GM23338 (cell line): Measurements from ENCODE around the gene GOLT1B.

Experiments used
- CTCF ChIP-seq, 2 experiments: fragments of 200-600 bp in 1 of 2; sonication (generic) in 1 of 2; conservative IDR thresholded peaks; 2 replicates each; pipeline versions ENCODE4 v1.5.1 to v1.6.1; 2016 to 2017; ENCODE audit warnings: antibody characterized with exemption in 2 of 2, low read depth in 2 of 2, mild to moderate bottlenecking in 2 of 2, moderate library complexity in 1 of 2
- ETS1 ChIP-seq: IDR thresholded peaks from 2 replicates; pipeline ENCODE4 v1.6.1; 2016; ENCODE audit warnings: antibody characterized with exemption
- EZH2 ChIP-seq: fragments of 200-600 bp; sonication (generic); IDR thresholded peaks from one replicate; pipeline ENCODE4 v1.8.0; 2017; ENCODE audit warnings: antibody characterized with exemption, mild to moderate bottlenecking, low read depth; ENCODE audit not compliant: unreplicated experiment
- EZH2phosphoT487 ChIP-seq: fragments of 200-600 bp; sonication (generic); IDR thresholded peaks from one replicate; pipeline ENCODE4 v1.8.1; 2018; ENCODE audit warnings: antibody characterized with exemption; ENCODE audit not compliant: unreplicated experiment
- JUNB ChIP-seq: IDR thresholded peaks from one replicate; pipeline ENCODE4 v1.6.1; 2016; ENCODE audit warnings: antibody characterized with exemption; ENCODE audit not compliant: unreplicated experiment
- NANOG ChIP-seq: IDR thresholded peaks from 2 replicates; pipeline ENCODE4 v1.6.1; 2016; ENCODE audit warnings: antibody characterized with exemption, borderline replicate concordance
- POLR2AphosphoS5 ChIP-seq: IDR thresholded peaks from 2 replicates; pipeline ENCODE4 v1.6.1; 2016; ENCODE audit warnings: antibody characterized with exemption, low read depth
- REST ChIP-seq: IDR thresholded peaks from one replicate; pipeline ENCODE4 v1.6.1; 2018; ENCODE audit warnings: antibody characterized with exemption; ENCODE audit not compliant: unreplicated experiment
- STAT1 ChIP-seq: IDR thresholded peaks from one replicate; pipeline ENCODE4 v1.6.1; 2016; ENCODE audit warnings: antibody characterized with exemption; ENCODE audit not compliant: unreplicated experiment

GRCh38 chr12:21538061-21538653, 36.6 kb downstream of the GOLT1B start:
- TF ChIP-seq EZH2 (no peak), JUNB (no peak), CTCF (conservative IDR thresholded peaks at IDR 0.05; ENCODE audit: low read depth in 2 of 2) (no peak), POLR2AphosphoS5 (no peak), REST (no peak), EZH2phosphoT487 (no peak), NANOG (no peak), ETS1 (no peak), STAT1 (no peak)
